Adrenal gland (tissue), 5 donors: Measurements from ENCODE around the gene SRRM2.

Source experiments
- CTCF ChIP-seq, 6 experiments: fragments of 450-650 bp in 4 of 6; fragments of 200-600 bp in 2 of 6; sonication (generic) in 1 of 6; IDR thresholded peaks; 1 replicate in 5 of 6; 2 replicates in 1 of 6; pipeline versions ENCODE4 v1.5.1 to v1.8.0; 2016 to 2021; ENCODE audit warnings: antibody characterized with exemption in 6 of 6, mild to moderate bottlenecking in 2 of 6, moderate library complexity in 1 of 6
- POLR2A ChIP-seq, 2 donors: fragments of 450-650 bp; IDR thresholded peaks; one replicate each; pipeline ENCODE4 v1.6.1; 2017; ENCODE audit warnings: antibody characterized with exemption in 2 of 2, mild to moderate bottlenecking in 2 of 2, moderate library complexity in 1 of 2
- donor health status: DM: no; HTN: no; CAD: no.

- TF ChIP-seq CTCF (IDR thresholded peaks at IDR 0.05) (no peak), POLR2A (IDR thresholded peaks at IDR 0.05) (no peak)
Measured at GRCh38 chr16:2704166-2704982, 48.1 kb upstream of the SRRM2 start.
